WTC11 (cell line): ENCODE measurements around the gene MEGF6.

Experiments
- CTCF ChIP-seq: fragments of 200-600 bp; IDR thresholded peaks from 2 replicates; pipeline ENCODE4 v1.8.0; 2022; ENCODE audit warnings: antibody characterized with exemption
- NR1H2 ChIP-seq: sonication (generic); formaldehyde crosslinking; IDR thresholded peaks from 2 replicates; pipeline ENCODE4 v1.9.0; 2021; ENCODE audit warnings: mild to moderate bottlenecking, moderate library complexity, missing genetic modification reagents
- ZNF121 ChIP-seq: sonication (generic); formaldehyde crosslinking; IDR thresholded peaks from 2 replicates; pipeline ENCODE4 v1.8.0; 2023; ENCODE audit warnings: missing genetic modification reagents

- no peak for TF ChIP-seq CTCF
- no peak for TF ChIP-seq NR1H2 (CRISPR knock-in tag)
- no peak for TF ChIP-seq ZNF121 (CRISPR knock-in tag)
Measured at GRCh38 chr1:3535732-3536131, 75.6 kb downstream of the MEGF6 start.
